GM18858 (cell line): ENCODE data around the gene LBHD1.
A peak's percentile ranks its signal among the peaks of the same experiment; 100 is the strongest.
"Not testable (repeated sequence)": the region's sequence is repeated elsewhere in the genome, so short reads cannot be mapped to it uniquely, and the experiment has no call there.

Experiments used
- ATAC-seq: cut with Tn5 transposase; IDR thresholded peaks from one replicate; pipeline ENCODE4 v1.9.1; 2021; ENCODE audit not compliant: unreplicated experiment

LBHD1 gene

GRCh38 chr11:62671608-62672389 lies at the start of gene LBHD1, which contains the start of gene UQCC3:
LBHD1 (minus strand) TSS chr11:62672267; CDS start chr11:62670031, 2,236 bp downstream.
UQCC3 (plus strand) TSS chr11:62671673; CDS start chr11:62671746, 73 bp downstream.
- no peak for ATAC-seq

- no peak for ATAC-seq
Observed at GRCh38 chr11:62719302-62719978, 47.4 kb upstream of the LBHD1 start.

- no peak for ATAC-seq
Observed at GRCh38 chr11:62716816-62717215, 44.7 kb upstream of the LBHD1 start.

- no peak for ATAC-seq
Observed at GRCh38 chr11:62716206-62716605, 44.1 kb upstream of the LBHD1 start.

GRCh38 chr11:62715150-62716130 lies 43.4 kb upstream of the LBHD1 start:
- no peak for ATAC-seq

- no peak for ATAC-seq
Observed at GRCh38 chr11:62713343-62713742, 41.3 kb upstream of the LBHD1 start.

- ATAC-seq: no peak
Observed at GRCh38 chr11:62712861-62713260, 40.8 kb upstream of the LBHD1 start.

GRCh38 chr11:62712276-62712812 lies 40.3 kb upstream of the LBHD1 start:
- ATAC-seq: no peak

- no peak for ATAC-seq
Observed at GRCh38 chr11:62710001-62710345, 37.9 kb upstream of the LBHD1 start.

- peak; percentile 46 for ATAC-seq
Observed at GRCh38 chr11:62709247-62710000, 37.4 kb upstream of the LBHD1 start.

- ATAC-seq: no peak
Observed at GRCh38 chr11:62708793-62709192, 36.7 kb upstream of the LBHD1 start.

- ATAC-seq: no peak
Observed at GRCh38 chr11:62708392-62708791, 36.3 kb upstream of the LBHD1 start.

GRCh38 chr11:62707277-62707861 lies 35.3 kb upstream of the LBHD1 start, which contains the start of the genes BSCL2 and GNG3:
BSCL2 (minus strand) TSS chr11:62707424; CDS start chr11:62707195, 229 bp downstream.
GNG3 (plus strand) TSS chr11:62707676; CDS start chr11:62708296, 620 bp downstream.
- ATAC-seq: no peak

GRCh38 chr11:62706850-62707247 lies 34.8 kb upstream of the LBHD1 start:
- no peak for ATAC-seq

- no peak for ATAC-seq
Observed at GRCh38 chr11:62705880-62706849, 34.1 kb upstream of the LBHD1 start.

- ATAC-seq: no peak
Observed at GRCh38 chr11:62705413-62705812, 33.3 kb upstream of the LBHD1 start.

GRCh38 chr11:62703921-62704320 lies 31.9 kb upstream of the LBHD1 start:
- not testable (repeated sequence) for ATAC-seq

- ATAC-seq: no peak
Observed at GRCh38 chr11:62702246-62702645, 30.2 kb upstream of the LBHD1 start.
